K562 (cell line): ENCODE results near the gene CCDC192.

Experiments
- CTCF ChIP-seq, 3 experiments: IDR thresholded peaks in 2 of 3; conservative IDR thresholded peaks in 1 of 3; 2 replicates each; pipeline ENCODE4 v1.5.1; 2011 to 2012; ENCODE audit warnings: low read length in 3 of 3, mild to moderate bottlenecking in 3 of 3, control low read depth in 2 of 3, improper control_type of control experiment in 1 of 3, inconsistent platforms in 1 of 3, low read depth in 1 of 3, mixed read lengths in 1 of 3, moderate library complexity in 1 of 3; ENCODE audit not compliant: insufficient read depth in 2 of 3
- IRF1 ChIP-seq: sonication (generic); formaldehyde crosslinking; IDR thresholded peaks from 2 replicates; pipeline ENCODE4 v1.8.0; 2022; ENCODE audit warnings: missing genetic modification reagents, mild to moderate bottlenecking, borderline replicate concordance
- NCOA1 ChIP-seq: fragments of 450-650 bp; IDR thresholded peaks from 2 replicates; pipeline ENCODE4 v1.6.1; 2016; ENCODE audit warnings: low read depth
- SIN3A ChIP-seq, 2 experiments: fragments of 150-350 bp in 1 of 2; IDR thresholded peaks; 2 replicates each; pipeline ENCODE4 v1.6.1; 2011 to 2016; ENCODE audit warnings: borderline replicate concordance in 2 of 2, low read depth in 2 of 2, low read length in 2 of 2, mild to moderate bottlenecking in 2 of 2, moderate library complexity in 2 of 2; ENCODE audit not compliant: control insufficient read depth in 1 of 2
- TF ChIP-seq, protein P1 (sequence below): sonication (generic); formaldehyde crosslinking; IDR thresholded peaks from 2 replicates; pipeline ENCODE4 v1.8.1; 2023; ENCODE audit warnings: mild to moderate bottlenecking, missing genetic modification reagents

GRCh38 chr5:127830157-127830556 is 127.0 kb downstream of the CCDC192 start:
- TF ChIP-seq NCOA1 (no peak), CTCF (IDR thresholded peaks at IDR 0.05 in 2 of 3, conservative IDR thresholded peaks at IDR 0.05 in 1 of 3; ENCODE audit: insufficient read depth in 2 of 3, low read depth in 1 of 3, low read length in 3 of 3) (no peak), SIN3A (IDR thresholded peaks at IDR 0.05; ENCODE audit: borderline replicate concordance in 2 of 2, control insufficient read depth in 1 of 2, low read depth in 2 of 2, low read length in 2 of 2) (no peak), IRF1 (CRISPR knock-in tag) (no peak)
- TF ChIP-seq, protein P1, sequence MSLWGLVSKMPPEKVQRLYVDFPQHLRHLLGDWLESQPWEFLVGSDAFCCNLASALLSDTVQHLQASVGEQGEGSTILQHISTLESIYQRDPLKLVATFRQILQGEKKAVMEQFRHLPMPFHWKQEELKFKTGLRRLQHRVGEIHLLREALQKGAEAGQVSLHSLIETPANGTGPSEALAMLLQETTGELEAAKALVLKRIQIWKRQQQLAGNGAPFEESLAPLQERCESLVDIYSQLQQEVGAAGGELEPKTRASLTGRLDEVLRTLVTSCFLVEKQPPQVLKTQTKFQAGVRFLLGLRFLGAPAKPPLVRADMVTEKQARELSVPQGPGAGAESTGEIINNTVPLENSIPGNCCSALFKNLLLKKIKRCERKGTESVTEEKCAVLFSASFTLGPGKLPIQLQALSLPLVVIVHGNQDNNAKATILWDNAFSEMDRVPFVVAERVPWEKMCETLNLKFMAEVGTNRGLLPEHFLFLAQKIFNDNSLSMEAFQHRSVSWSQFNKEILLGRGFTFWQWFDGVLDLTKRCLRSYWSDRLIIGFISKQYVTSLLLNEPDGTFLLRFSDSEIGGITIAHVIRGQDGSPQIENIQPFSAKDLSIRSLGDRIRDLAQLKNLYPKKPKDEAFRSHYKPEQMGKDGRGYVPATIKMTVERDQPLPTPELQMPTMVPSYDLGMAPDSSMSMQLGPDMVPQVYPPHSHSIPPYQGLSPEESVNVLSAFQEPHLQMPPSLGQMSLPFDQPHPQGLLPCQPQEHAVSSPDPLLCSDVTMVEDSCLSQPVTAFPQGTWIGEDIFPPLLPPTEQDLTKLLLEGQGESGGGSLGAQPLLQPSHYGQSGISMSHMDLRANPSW (CRISPR knock-in tag): no peak
